ENCODE data around the gene PSMB3.

GRCh38 chr17:38724337-38724988, 28.1 kb upstream of the PSMB3 start:
- TF ChIP-seq CTCF (IDR thresholded peaks at IDR 0.05) (no peak), POLR2AphosphoS5 (IDR thresholded peaks at IDR 0.05) (no peak)

Measured in breast epithelium (tissue), 3 donors.